Measurements from ENCODE around the gene KRT82. TPM values are rescaled to one million over a fixed set of nuclear protein-coding genes. Genes with fewer than 3 reads are reported as not detected.
A peak's percentile ranks its signal among the peaks of the same experiment; 100 is the strongest.

The KRT82 gene
- total and polyA plus RNA-seq, 2 of the 8 experiments (the other 6 are each of a cell fraction or from before 2014, with no cell fraction given): not detected

DNA sequence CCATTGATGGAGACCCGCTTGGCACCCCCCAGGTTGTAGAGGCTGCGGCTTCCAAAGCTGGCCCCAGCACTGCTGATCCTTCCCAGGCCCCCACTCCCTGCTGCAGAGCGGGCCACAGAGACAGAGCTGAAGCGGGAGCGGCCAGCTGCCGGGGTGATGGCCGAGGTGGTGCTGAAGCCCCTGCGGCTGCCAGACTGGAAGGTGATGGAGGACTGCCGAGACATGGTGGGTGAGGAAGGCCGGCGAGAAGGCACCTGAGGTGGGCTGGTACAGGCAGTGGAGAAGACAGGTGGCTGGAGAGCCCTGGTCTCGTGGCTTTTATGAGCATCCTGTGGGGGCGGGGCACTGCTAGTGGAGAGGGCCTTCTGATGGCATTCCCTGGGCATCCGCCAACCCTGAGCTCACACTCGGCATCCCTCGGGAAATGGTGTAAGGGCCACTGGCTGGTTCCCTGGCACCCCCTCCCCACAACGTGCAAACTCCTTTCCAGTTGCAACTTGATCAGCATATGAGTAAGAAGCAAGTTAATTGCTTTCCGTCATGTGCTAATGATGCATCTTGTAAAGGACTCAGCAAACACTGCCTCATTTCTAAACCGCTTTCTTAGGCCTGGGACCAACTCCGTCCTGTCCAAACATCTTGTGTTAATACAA lies 28.1 kb upstream of the KRT82 start, which contains the start of gene KRT75:
Gene KRT75 (minus strand): TSS at position 291 of the 653 bp plus-strand sequence. CDS start 67 bp downstream, at position 224.
- Histone ChIP-seq H3K27me3 (replicated peaks in 1 of 4; ENCODE audit: control insufficient read depth in 3 of 4, extremely low read depth in 1 of 4, insufficient read depth in 3 of 4, low read length in 3 of 4) (no peaks in the 10 kb centered on the region; a peak in 1 of 7 replicates), H3K56ac (replicated peaks; ENCODE audit: insufficient read length, low read depth, low read length) (no peak within 1 kb of the TSS), H3K4ac (replicated peaks; ENCODE audit: insufficient read length, low read depth, low read length) (no peak within 1 kb of the TSS), H4K8ac (ENCODE audit: extremely low read depth, insufficient read depth, low read length) (peak within 1 kb of the TSS; percentile 28), H3K79me1 (ENCODE audit: low read depth, low read length) (no peaks in the 10 kb centered on the region), H2BK20ac (ENCODE audit: low read length) (no peak within 1 kb of the TSS), H3K27ac (ENCODE audit: low read depth, low read length) (no peak within 1 kb of the TSS), H2BK5ac (ENCODE audit: low read depth, low read length) (no peak within 1 kb of the TSS), H2AK5ac (ENCODE audit: low read depth, low read length) (no peak within 1 kb of the TSS), H2BK15ac (ENCODE audit: low read length) (no peak within 1 kb of the TSS), H3K9ac (replicated peaks in 1 of 4; ENCODE audit: extremely low read depth in 1 of 4, low read depth in 3 of 4, low read length in 3 of 4) (no peak within 1 kb of the TSS), H4K91ac (replicated peaks; ENCODE audit: insufficient read length, low read length) (no peak within 1 kb of the TSS), H4K5ac (ENCODE audit: insufficient read length, low read depth, low read length) (no peak within 1 kb of the TSS), H3K36me3 (ENCODE audit: control insufficient read depth in 2 of 4, insufficient read depth in 4 of 4, low read length in 3 of 4) (no peaks in the 10 kb centered on the region), H2BK12ac (ENCODE audit: low read depth, low read length) (no peak within 1 kb of the TSS), H3K9me3 (ENCODE audit: insufficient read depth in 2 of 2, low read depth in 1 of 2, low read length in 1 of 2) (no peaks in the 10 kb centered on the region), H3K4me2 (ENCODE audit: insufficient read depth in 1 of 2, low read depth in 2 of 2, low read length in 2 of 2) (no peak within 1 kb of the TSS), H2BK120ac (replicated peaks; ENCODE audit: low read depth, low read length) (no peak within 1 kb of the TSS), H3K4me3 (ENCODE audit: extremely low read depth in 1 of 4, insufficient read depth in 2 of 4, low read depth in 3 of 4, low read length in 4 of 4) (no peak within 1 kb of the TSS), H4K20me1 (replicated peaks in 1 of 2; ENCODE audit: control insufficient read depth in 1 of 2, insufficient read depth in 2 of 2, low read length in 2 of 2) (no peaks in the 10 kb centered on the region), H3K4me1 (replicated peaks in 1 of 4; ENCODE audit: control insufficient read depth in 3 of 4, insufficient read depth in 4 of 4, low read length in 3 of 4) (no peaks in the 10 kb centered on the region), H3K14ac (ENCODE audit: insufficient read length) (no peak within 1 kb of the TSS), H3K23ac (ENCODE audit: insufficient read length) (no peak within 1 kb of the TSS), H3K23me2 (ENCODE audit: low read depth, low read length) (no peaks in the 10 kb centered on the region), H2AFZ (ENCODE audit: low read length) (no peak within 1 kb of the TSS), H3K18ac (ENCODE audit: extremely low read depth, low read length) (no peak within 1 kb of the TSS), H3K79me2 (ENCODE audit: control insufficient read depth in 1 of 2, insufficient read depth in 2 of 2, low read length in 2 of 2) (no peaks in the 10 kb centered on the region)
- FAIRE-seq (no peak), DNase-seq (ENCODE audit: low read depth in 1 of 2, low spot score in 2 of 2) (no peak)
- CTCF ChIA-PET (ENCODE audit: partially characterized antibody): interaction anchor here (0.7 to 5.3 kb wide), 4 partner anchors 11 to 212 kb away, joined by 3 to 23 read pairs (median 8); no protein-coding TSS in a partner anchor
- 85% methylated on average over 17 of the region's 20 CpGs; no CpG with 5 or more reads in 1 of the 2 experiments for WGBS, 2 experiments (ENCODE audit: extremely low coverage in 1 of 2, insufficient coverage in 1 of 2, insufficient read length in 1 of 2, insufficient replicate concordance in 2 of 2, low coverage in 1 of 2, low lambda C conversion rate in 2 of 2, missing lambda C conversion rate in 1 of 2)
- POLR2A ChIA-PET (ENCODE audit: partially characterized antibody): no interaction called here
- TF ChIP-seq JUND (IDR thresholded peaks at IDR 0.05; ENCODE audit: low read length) (no peak), FOSL1 (IDR thresholded peaks at IDR 0.05; ENCODE audit: insufficient read depth, low read depth, low read length) (no peak)
